ENCODE measurements around the gene ARHGAP30. TPM values are rescaled to one million over a fixed set of nuclear protein-coding genes. Genes with fewer than 3 reads are reported as not detected.

Gene ARHGAP30
- polyA plus RNA-seq, 1 donor (not counting 4 experiments of a cell fraction or from before 2014, with no cell fraction given) = 0.16 TPM

DNA sequence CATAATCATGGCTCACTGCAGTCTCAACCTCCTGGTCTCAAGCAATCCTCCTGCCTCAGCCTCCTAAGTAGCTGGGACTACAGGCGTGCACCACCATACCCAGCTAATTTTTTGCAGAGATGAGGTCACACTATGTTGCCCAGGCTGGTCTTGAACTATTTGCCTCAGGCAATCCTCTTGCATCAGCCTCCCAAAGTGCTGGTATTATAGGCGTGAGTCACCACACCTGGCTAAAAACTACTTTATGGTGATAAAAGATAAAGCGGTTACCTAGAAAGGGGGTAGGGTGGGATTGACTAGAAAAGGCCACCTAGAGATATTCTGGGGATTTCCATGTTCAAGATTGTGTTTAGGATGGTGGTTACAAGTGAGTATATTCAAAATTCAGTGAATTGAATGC, 35.9 kb downstream of the ARHGAP30 start:
- H2AFZ ChIP-seq (ENCODE audit: control insufficient read depth, low read length) = no peak overlapping the region
- no peaks in the 10 kb centered on the region for H3K36me3 ChIP-seq (ENCODE audit: control insufficient read depth in 2 of 2, extremely low read depth in 1 of 2, insufficient read depth in 2 of 2, low read length in 2 of 2)
- peak overlapping the region; percentile 61 for H3K27ac ChIP-seq (ENCODE audit: control insufficient read depth, insufficient read depth, low read length)
- no peak for TF ChIP-seq EZH2 (IDR thresholded peaks at IDR 0.05; ENCODE audit: low read length)
- no peak for TF ChIP-seq CTCF (optimal IDR thresholded peaks at IDR 0.05 in 1 of 3, IDR thresholded peaks at IDR 0.05 in 1 of 3, conservative IDR thresholded peaks at IDR 0.05 in 1 of 3; ENCODE audit: extremely low read depth in 1 of 3, insufficient read depth in 2 of 3, low read length in 3 of 3)
- no peaks in the 10 kb centered on the region for H4K20me1 ChIP-seq (ENCODE audit: control insufficient read depth, extremely low read depth, insufficient read depth, low read length)
- no peak overlapping the region for H3K4me2 ChIP-seq (ENCODE audit: control insufficient read depth, extremely low read depth, insufficient read depth, low read depth, low read length)
- no peaks in the 10 kb centered on the region for H3K27me3 ChIP-seq (ENCODE audit: control insufficient read depth, extremely low read depth, insufficient read depth, low read length)
- H3K9ac ChIP-seq (ENCODE audit: control insufficient read depth, extremely low read depth, insufficient read depth, low read length) = peak overlapping the region; percentile 18
- peaks cover 22% of the 10 kb centered on the region for H3K4me1 ChIP-seq (ENCODE audit: control insufficient read depth, extremely low read depth, insufficient read depth, low read length)
- H3K9me1 ChIP-seq (ENCODE audit: control insufficient read depth, extremely low read depth, insufficient read depth, low read length) = no peaks in the 10 kb centered on the region
- peaks cover 6% of the 10 kb centered on the region for H3K79me2 ChIP-seq (ENCODE audit: control insufficient read depth, insufficient read depth, low read length)
- DNase-seq (ENCODE audit: low read depth, low spot score) (peak; percentile 90), FAIRE-seq (peak; percentile 90)
- dilution Hi-C loops (cut with MboI; ENCODE audit: extremely low pct_ligation_motif_present, low sequenced_read_pairs) = no loop called here
- no peak overlapping the region for H3K4me3 ChIP-seq (ENCODE audit: control insufficient read depth in 2 of 3, extremely low read depth in 1 of 3, insufficient read depth in 2 of 3, low read depth in 1 of 3, low read length in 3 of 3)
- no peaks in the 10 kb centered on the region for H3K9me3 ChIP-seq (ENCODE audit: control insufficient read depth, low read depth, low read length)

DNA sequence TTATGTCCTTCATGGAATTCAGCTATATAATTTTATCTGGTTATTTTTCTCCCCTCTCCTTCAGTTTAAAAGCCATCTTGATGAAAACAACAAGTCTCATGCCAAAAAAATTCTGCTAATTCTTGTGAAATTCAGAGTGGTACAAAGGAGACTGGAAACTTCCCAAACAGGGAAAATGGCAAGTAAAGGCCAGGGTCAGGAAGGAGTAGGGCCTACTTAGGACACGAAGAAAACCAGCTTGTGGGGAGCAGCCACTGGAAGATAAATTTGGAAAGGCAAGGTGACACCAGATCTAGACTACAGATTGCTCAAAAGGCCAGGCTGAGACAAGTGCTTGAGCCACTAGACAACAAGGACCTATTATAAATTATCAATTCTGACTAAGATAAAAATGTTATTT, 37.3 kb downstream of the ARHGAP30 start:
- Histone ChIP-seq H3K4me2 (ENCODE audit: control insufficient read depth, extremely low read depth, insufficient read depth, low read depth, low read length) (no peak overlapping the region), H3K36me3 (ENCODE audit: control insufficient read depth in 2 of 2, extremely low read depth in 1 of 2, insufficient read depth in 2 of 2, low read length in 2 of 2) (no peaks in the 10 kb centered on the region), H3K9ac (ENCODE audit: control insufficient read depth, extremely low read depth, insufficient read depth, low read length) (no peak overlapping the region), H3K4me3 (ENCODE audit: control insufficient read depth in 2 of 3, extremely low read depth in 1 of 3, insufficient read depth in 2 of 3, low read depth in 1 of 3, low read length in 3 of 3) (no peak overlapping the region), H3K27me3 (ENCODE audit: control insufficient read depth, extremely low read depth, insufficient read depth, low read length) (no peaks in the 10 kb centered on the region), H2AFZ (ENCODE audit: control insufficient read depth, low read length) (no peak overlapping the region), H4K20me1 (ENCODE audit: control insufficient read depth, extremely low read depth, insufficient read depth, low read length) (no peaks in the 10 kb centered on the region), H3K9me3 (ENCODE audit: control insufficient read depth, low read depth, low read length) (no peaks in the 10 kb centered on the region), H3K79me2 (ENCODE audit: control insufficient read depth, insufficient read depth, low read length) (peaks cover 2% of the 10 kb centered on the region), H3K9me1 (ENCODE audit: control insufficient read depth, extremely low read depth, insufficient read depth, low read length) (no peaks in the 10 kb centered on the region), H3K27ac (ENCODE audit: control insufficient read depth, insufficient read depth, low read length) (peak overlapping the region; percentile 65), H3K4me1 (ENCODE audit: control insufficient read depth, extremely low read depth, insufficient read depth, low read length) (peaks cover 12% of the 10 kb centered on the region)
- dilution Hi-C loops (cut with MboI; ENCODE audit: extremely low pct_ligation_motif_present, low sequenced_read_pairs) = no loop called here
- DNase-seq (ENCODE audit: low read depth, low spot score) (no peak), FAIRE-seq (no peak)
- TF ChIP-seq EZH2 (IDR thresholded peaks at IDR 0.05; ENCODE audit: low read length) (no peak), CTCF (optimal IDR thresholded peaks at IDR 0.05 in 1 of 3, IDR thresholded peaks at IDR 0.05 in 1 of 3, conservative IDR thresholded peaks at IDR 0.05 in 1 of 3; ENCODE audit: extremely low read depth in 1 of 3, insufficient read depth in 2 of 3, low read length in 3 of 3) (no peak)

Data from keratinocyte (primary cell).